IMR-90 (cell line): ENCODE data around the gene RAD18. TPM values are rescaled to one million over a fixed set of nuclear protein-coding genes. Genes with fewer than 3 reads are reported as not detected.

Experiments
- ATAC-seq: fragments of 200-7000 bp; cut with Tn5 transposase; 2 replicates; pipeline ENCODE4 v1.9.1; 2020; ENCODE audit warnings: low read depth, mild to moderate bottlenecking, moderate library complexity
- BruUV-seq: library from RNA; stranded (reverse); fragments of 400-500 nt; replicated peaks from 2 replicates; lab custom pipeline; 2021; lab: Mats Ljungman, UMichigan
- CTCF ChIA-PET: fragments of 300-600 bp; formaldehyde crosslinking; extraction: SDS; loops from one replicate; lab custom pipeline; 2021; ENCODE audit warnings: antibody characterized with exemption; lab: Yijun Ruan, JAX
- POLR2A ChIA-PET: fragments of 300-600 bp; sonication (Branson Sonifier 250); formaldehyde crosslinking; loops from one replicate; lab custom pipeline; 2022; ENCODE audit warnings: antibody characterized with exemption; ENCODE audit not compliant: unreplicated experiment; lab: Charles Lee
- DNase-seq: peaks from one replicate; pipeline ENCODE4 v3.0.0; 2013
- H2AFZ ChIP-seq: replicated peaks from 2 replicates; pipeline ENCODE3; 2013; ENCODE audit warnings: low read length, mild to moderate bottlenecking; ENCODE audit not compliant: poor library complexity
- H2AK5ac ChIP-seq: 2 replicates; pipeline ENCODE4 v1.6.1; 2013; ENCODE audit warnings: low read depth, low read length, inconsistent platforms
- H2AK9ac ChIP-seq: replicated peaks from 2 replicates; pipeline ENCODE3; 2013; ENCODE audit warnings: mild to moderate bottlenecking, low read depth, low read length, moderate library complexity; ENCODE audit not compliant: poor library complexity
- H2BK120ac ChIP-seq: 2 replicates; pipeline ENCODE4 v1.6.1; 2013; ENCODE audit warnings: low read depth, low read length, inconsistent platforms
- H2BK15ac ChIP-seq: 3 replicates; pipeline ENCODE4 v1.6.1; 2013; ENCODE audit warnings: low read depth, low read length, inconsistent platforms
- H2BK20ac ChIP-seq: 2 replicates; pipeline ENCODE4 v1.6.1; 2013; ENCODE audit warnings: low read depth, mild to moderate bottlenecking, inconsistent platforms, low read length, moderate library complexity
- H2BK5ac ChIP-seq: 2 replicates; pipeline ENCODE4 v1.6.1; 2013; ENCODE audit warnings: mild to moderate bottlenecking, low read depth, low read length, inconsistent platforms; ENCODE audit not compliant: poor library complexity, severe bottlenecking
- H3K14ac ChIP-seq: replicated peaks from 2 replicates; pipeline ENCODE4 v1.6.1; 2013; ENCODE audit warnings: low read depth, low read length, inconsistent platforms
- H3K18ac ChIP-seq: 2 replicates; pipeline ENCODE4 v1.6.1; 2013; ENCODE audit warnings: low read depth, low read length, control low read depth
- H3K23ac ChIP-seq: 2 replicates; pipeline ENCODE4 v1.6.1; 2013; ENCODE audit warnings: low read depth, low read length, inconsistent platforms
- H3K27ac ChIP-seq: 2 replicates; pipeline ENCODE4 v1.5.1; 2013; ENCODE audit warnings: mild to moderate bottlenecking, control low read depth, low read length; ENCODE audit not compliant: insufficient read depth
- H3K27me3 ChIP-seq: 2 replicates; pipeline ENCODE4 v1.6.1; 2013; ENCODE audit warnings: low read length; ENCODE audit not compliant: control insufficient read depth, insufficient read depth
- H3K36me3 ChIP-seq: 2 replicates; pipeline ENCODE4 v1.6.1; 2013; ENCODE audit warnings: low read length, mixed read lengths; ENCODE audit not compliant: control insufficient read depth, insufficient read depth
- H3K4ac ChIP-seq: 2 replicates; pipeline ENCODE4 v1.6.1; 2013; ENCODE audit warnings: low read depth, low read length, inconsistent platforms
- H3K4me1 ChIP-seq: 2 replicates; pipeline ENCODE4 v1.6.1; 2013; ENCODE audit warnings: low read length, mixed read lengths; ENCODE audit not compliant: control insufficient read depth, insufficient read depth
- H3K4me2 ChIP-seq: 2 replicates; pipeline ENCODE4 v1.6.1; 2013; ENCODE audit warnings: low read depth, mild to moderate bottlenecking, control low read depth, low read length, moderate library complexity
- H3K4me3 ChIP-seq: 2 replicates; pipeline ENCODE4 v1.5.1; 2013; ENCODE audit warnings: low read depth, mild to moderate bottlenecking, control low read depth, low read length, moderate library complexity; ENCODE audit not compliant: insufficient read depth
- H3K56ac ChIP-seq: 2 replicates; pipeline ENCODE4 v1.6.1; 2013; ENCODE audit warnings: low read length, inconsistent platforms; ENCODE audit not compliant: insufficient read depth; ENCODE audit errors: extremely low read depth
- H3K79me1 ChIP-seq, 2 experiments: 2 replicates each; pipeline ENCODE4 v1.6.1; 2013; ENCODE audit warnings: low read length in 2 of 2, inconsistent platforms in 1 of 2, low read depth in 1 of 2
- H3K9ac ChIP-seq: 2 replicates; pipeline ENCODE4 v1.6.1; 2013; ENCODE audit warnings: low read depth, low read length, control low read depth
- H3K9me1 ChIP-seq: 2 replicates; pipeline ENCODE4 v1.6.1; 2013; ENCODE audit warnings: low read length, inconsistent platforms; ENCODE audit not compliant: insufficient read depth
- H3K9me3 ChIP-seq: 2 replicates; pipeline ENCODE4 v1.6.1; 2013; ENCODE audit warnings: low read length; ENCODE audit not compliant: control insufficient read depth, insufficient read depth
- H4K20me1 ChIP-seq: 2 replicates; pipeline ENCODE4 v1.6.1; 2013; ENCODE audit warnings: low read length, inconsistent platforms; ENCODE audit not compliant: insufficient read depth
- H4K5ac ChIP-seq: 2 replicates; pipeline ENCODE4 v1.6.1; 2013; ENCODE audit warnings: mild to moderate bottlenecking, low read depth, low read length, control low read depth
- H4K8ac ChIP-seq, 2 experiments: 2 replicates each; pipeline ENCODE4 v1.6.1; 2013; ENCODE audit warnings: low read depth in 2 of 2, low read length in 2 of 2, control low read depth in 1 of 2, inconsistent platforms in 1 of 2
- H4K91ac ChIP-seq: 2 replicates; pipeline ENCODE4 v1.6.1; 2013; ENCODE audit warnings: low read depth, low read length, inconsistent platforms; ENCODE audit not compliant: insufficient read depth
- BHLHE40 ChIP-seq: fragments of 150-350 bp; IDR thresholded peaks from 2 replicates; pipeline ENCODE4 v1.6.1; 2016; ENCODE audit warnings: mild to moderate bottlenecking, low read depth, low read length
- CEBPB ChIP-seq: IDR thresholded peaks from 2 replicates; pipeline ENCODE4 v1.6.1; 2012; ENCODE audit warnings: low read depth, low read length, improper control_type of control experiment
- CHD1 ChIP-seq: IDR thresholded peaks from 2 replicates; pipeline ENCODE4 v1.6.1; 2012; ENCODE audit warnings: low read depth, low read length, improper control_type of control experiment
- CTCF ChIP-seq: conservative IDR thresholded peaks from 2 replicates; pipeline ENCODE4 v1.5.1; 2012; ENCODE audit warnings: mild to moderate bottlenecking, low read depth, low read length, improper control_type of control experiment
- ELK1 ChIP-seq: fragments of 150-350 bp; IDR thresholded peaks from 2 replicates; pipeline ENCODE4 v1.6.1; 2016; ENCODE audit warnings: low read depth, mild to moderate bottlenecking, low read length, moderate library complexity, borderline replicate concordance
- FOS ChIP-seq: fragments of 150-350 bp; IDR thresholded peaks from 2 replicates; pipeline ENCODE4 v1.6.1; 2016; ENCODE audit warnings: low read depth, low read length
- MAZ ChIP-seq: IDR thresholded peaks from 2 replicates; pipeline ENCODE4 v1.6.1; 2012; ENCODE audit warnings: low read depth, mild to moderate bottlenecking, low read length, improper control_type of control experiment, moderate library complexity, borderline replicate concordance
- MXI1 ChIP-seq: IDR thresholded peaks from 2 replicates; pipeline ENCODE4 v1.6.1; 2012; ENCODE audit warnings: low read depth, mild to moderate bottlenecking, low read length, moderate library complexity, borderline replicate concordance
- NFE2L2 ChIP-seq: fragments of 150-350 bp; IDR thresholded peaks from 2 replicates; pipeline ENCODE4 v1.6.1; 2016; ENCODE audit warnings: low read depth, mild to moderate bottlenecking, low read length
- POLR2A ChIP-seq: IDR thresholded peaks from 2 replicates; pipeline ENCODE4 v1.6.1; 2012; ENCODE audit warnings: mild to moderate bottlenecking, low read depth, low read length
- RAD21 ChIP-seq: IDR thresholded peaks from 2 replicates; pipeline ENCODE4 v1.6.1; 2012; ENCODE audit warnings: low read length, improper control_type of control experiment
- RCOR1 ChIP-seq: IDR thresholded peaks from 2 replicates; pipeline ENCODE4 v1.6.1; 2012; ENCODE audit warnings: mild to moderate bottlenecking, low read length, improper control_type of control experiment; ENCODE audit not compliant: insufficient replicate concordance
- RFX5 ChIP-seq: IDR thresholded peaks from 2 replicates; pipeline ENCODE4 v1.8.0; 2012; ENCODE audit warnings: low read depth, mild to moderate bottlenecking, low read length, moderate library complexity
- SMC3 ChIP-seq: fragments of 150-350 bp; IDR thresholded peaks from 2 replicates; pipeline ENCODE4 v1.6.1; 2016; ENCODE audit warnings: low read depth, mild to moderate bottlenecking, antibody characterized with exemption, low read length, moderate library complexity
- USF2 ChIP-seq: fragments of 150-350 bp; IDR thresholded peaks from 2 replicates; pipeline ENCODE4 v1.6.1; 2017; ENCODE audit warnings: mild to moderate bottlenecking, antibody characterized with exemption, low read length, low read depth
- WGBS, 2 experiments: methylation state at CpG; one replicate each; pipeline versions ENCODE4 v1.1.5 to v1.1.7; 2013; ENCODE audit warnings: missing lambda C conversion rate in 2 of 2; ENCODE audit not compliant: insufficient read length in 1 of 2; ENCODE audit errors: extremely low coverage in 2 of 2; 5-methylcytosine and 5-hydroxymethylcytosine counted together
- dilution Hi-C: fragments of 300-500 bp; cut with HindIII; formaldehyde crosslinking; loops from one replicate; pipeline ENCODE4 v1.14.3; 2018; ENCODE audit warnings: low sequenced_read_pairs; ENCODE audit not compliant: unreplicated experiment
- in situ Hi-C: fragments of 300-500 bp; cut with MboI; formaldehyde crosslinking; loops from 3 replicates; pipeline ENCODE4 v1.14.3; 2019; ENCODE audit warnings: low sequenced_read_pairs, inconsistent platforms, mixed read lengths
- intact Hi-C: fragments of 100-400 bp; cut with micrococcal nuclease; formaldehyde crosslinking; loops from 2 replicates; pipeline ENCODE4 v1.10.0; 2022
- polyA plus RNA-seq, 3 experiments: library from polyadenylated mRNA; depleted of rRNA; stranded (reverse); fragments of >200 nt; gene quantifications; 2 replicates each; pipeline ENCODE4 v1.2.3, GENCODE V29; 2012; ENCODE audit warnings: low replicate concordance in 1 of 3
- total RNA-seq: library from RNA; depleted of rRNA; stranded (reverse); fragments of >200 nt; gene quantifications from 2 replicates; pipeline ENCODE4 v1.2.3, GENCODE V29; 2012

The RAD18 gene
- total and polyA plus RNA-seq, 2 of the 4 experiments (the other 2 are of a cell fraction) = 8.2 to 17.2 TPM

GRCh38 chr3:9012521-9012920 is 49.2 kb upstream of the RAD18 start:
- Histone ChIP-seq H4K5ac (no peak overlapping the region), H2AK9ac (no peak overlapping the region), H2AK5ac (no peak overlapping the region), H2AFZ (no peak overlapping the region), H3K4me1 (no peaks in the 10 kb centered on the region), H4K8ac (no peak overlapping the region), H3K9me3 (no peaks in the 10 kb centered on the region), H3K4me2 (no peak overlapping the region), H4K91ac (no peak overlapping the region), H3K18ac (no peak overlapping the region), H2BK120ac (no peak overlapping the region), H3K9me1 (no peaks in the 10 kb centered on the region), H3K4me3 (no peak overlapping the region), H3K56ac (no peak overlapping the region), H3K79me1 (no peaks in the 10 kb centered on the region), H3K14ac (no peak overlapping the region), H3K23ac (no peak overlapping the region), H3K36me3 (no peaks in the 10 kb centered on the region), H3K4ac (no peak overlapping the region), H2BK15ac (no peak overlapping the region), H3K27me3 (peaks cover 5% of the 10 kb centered on the region; the same call in 1 of the 2 replicates), H3K27ac (no peak overlapping the region), H2BK20ac (no peak overlapping the region), H3K9ac (no peak overlapping the region), H4K20me1 (no peaks in the 10 kb centered on the region), H2BK5ac (no peak overlapping the region)
- no TSS peak for BruUV-seq
- TF ChIP-seq ELK1 (no peak), RAD21 (no peak), RCOR1 (no peak), NFE2L2 (no peak), MAZ (no peak), SMC3 (no peak), USF2 (no peak), CTCF (no peak), CHD1 (no peak), FOS (no peak), BHLHE40 (no peak), POLR2A (no peak), CEBPB (no peak), MXI1 (no peak), RFX5 (no peak)
- dilution Hi-C loops = no loop called here
- intact Hi-C loops = no loop called here
- no peak for DNase-seq
- ChIA-PET POLR2A (no interaction called here), CTCF (interaction anchor here (0.8 kb wide), 1 partner anchor 17 kb away, joined by 3 read pairs; no protein-coding TSS in a partner anchor)
- ATAC-seq = no peak
- in situ Hi-C loops = no loop called here
- WGBS, 2 experiments = 100% methylated on average over 1 of the region's 2 CpGs; no CpG with 5 or more reads in 1 of the 2 experiments
